ENCODE data around the gene NPAS3.

GRCh38 chr14:32984241-32984930 is 45.7 kb downstream of the NPAS3 start:
- TF ChIP-seq POLR2A (IDR thresholded peaks at IDR 0.05) (no peak), CTCF (IDR thresholded peaks at IDR 0.05 in 8 of 11, conservative IDR thresholded peaks at IDR 0.05 in 3 of 11) (no peak), POLR2AphosphoS5 (IDR thresholded peaks at IDR 0.05) (no peak)
